SK-N-SH treated with all-trans-retinoic acid at 6 μM for 48 hours (cell line): Measurements from ENCODE around the gene SEPHS1.

ENCODE experiments used
- BACH2 ChIP-seq: fragments of 250-450 bp; sonication (Bioruptor Pico); IDR thresholded peaks from 2 replicates; pipeline ENCODE4 v1.9.0; 2021; ENCODE audit warnings: mild to moderate bottlenecking, borderline replicate concordance
- CREB5 ChIP-seq: fragments of 250-450 bp; sonication (Bioruptor Pico); IDR thresholded peaks from 2 replicates; pipeline ENCODE4 v1.5.1; 2020; ENCODE audit warnings: low read depth, mild to moderate bottlenecking, moderate library complexity
- CSDC2 ChIP-seq: fragments of 250-450 bp; sonication (Bioruptor Pico); IDR thresholded peaks from 2 replicates; pipeline ENCODE4 v1.5.0; 2020; ENCODE audit warnings: mild to moderate bottlenecking, moderate library complexity
- GLIS3 ChIP-seq: fragments of 250-450 bp; sonication (Bioruptor Pico); IDR thresholded peaks from 2 replicates; pipeline ENCODE4 v1.5.0; 2020; ENCODE audit warnings: mild to moderate bottlenecking, moderate library complexity
- PATZ1 ChIP-seq: fragments of 250-450 bp; sonication (Bioruptor Pico); IDR thresholded peaks from 2 replicates; pipeline ENCODE4 v1.8.0; 2020; ENCODE audit warnings: mild to moderate bottlenecking, moderate library complexity, borderline replicate concordance
- PPARA ChIP-seq: fragments of 250-450 bp; sonication (Bioruptor Pico); IDR thresholded peaks from 2 replicates; pipeline ENCODE4 v1.5.0; 2020; ENCODE audit warnings: mild to moderate bottlenecking, borderline replicate concordance
- RARB ChIP-seq: fragments of 250-450 bp; sonication (Bioruptor Pico); IDR thresholded peaks from 2 replicates; pipeline ENCODE4 v1.8.0; 2021; ENCODE audit warnings: mild to moderate bottlenecking, moderate library complexity
- ZC3H10 ChIP-seq: fragments of 250-450 bp; sonication (Bioruptor Pico); IDR thresholded peaks from 2 replicates; pipeline ENCODE4 v1.5.1; 2021; ENCODE audit warnings: mild to moderate bottlenecking, moderate library complexity
- ZFP3 ChIP-seq: fragments of 250-450 bp; sonication (Bioruptor Pico); IDR thresholded peaks from 2 replicates; pipeline ENCODE4 v1.5.0; 2020; ENCODE audit warnings: mild to moderate bottlenecking, moderate library complexity
- ZNF8 ChIP-seq: fragments of 450-650 bp; formaldehyde crosslinking; IDR thresholded peaks from 2 replicates; pipeline ENCODE4 v1.5.0; 2020; ENCODE audit warnings: mild to moderate bottlenecking, moderate library complexity

GRCh38 chr10:13327534-13327933 lies 20.6 kb downstream of the SEPHS1 start:
- TF ChIP-seq ZNF8 (CRISPR knock-in tag): no peak
- TF ChIP-seq PATZ1 (CRISPR knock-in tag): no peak
- TF ChIP-seq CSDC2: no peak
- TF ChIP-seq CREB5: no peak
- no peak for TF ChIP-seq RARB (CRISPR knock-in tag)
- no peak for TF ChIP-seq ZFP3 (CRISPR knock-in tag)
- TF ChIP-seq ZC3H10: no peak
- no peak for TF ChIP-seq PPARA (CRISPR knock-in tag)
- TF ChIP-seq GLIS3 (CRISPR knock-in tag): no peak
- TF ChIP-seq BACH2 (CRISPR knock-in tag): no peak
